WTC11 (cell line): ENCODE results near the gene LARGE1.

Experiments
- ATF2 ChIP-seq: sonication (generic); formaldehyde crosslinking; IDR thresholded peaks from 2 replicates; pipeline ENCODE4 v1.8.1; 2022; ENCODE audit warnings: low read depth, missing genetic modification reagents, borderline replicate concordance
- ATF3 ChIP-seq: sonication (generic); formaldehyde crosslinking; conservative IDR thresholded peaks from 2 replicates; pipeline ENCODE4 v1.8.1; 2022; ENCODE audit warnings: mild to moderate bottlenecking, missing genetic modification reagents
- ATF6 ChIP-seq: sonication (generic); formaldehyde crosslinking; IDR thresholded peaks from 2 replicates; pipeline ENCODE4 v1.8.1; 2023; ENCODE audit warnings: mild to moderate bottlenecking, missing genetic modification reagents
- E2F1 ChIP-seq: sonication (generic); formaldehyde crosslinking; IDR thresholded peaks from 2 replicates; pipeline ENCODE4 v1.8.0; 2022; ENCODE audit warnings: mild to moderate bottlenecking, missing genetic modification reagents
- ESRRA ChIP-seq: sonication (generic); formaldehyde crosslinking; IDR thresholded peaks from 2 replicates; pipeline ENCODE4 v1.8.1; 2022; ENCODE audit warnings: mild to moderate bottlenecking, missing genetic modification reagents, borderline replicate concordance
- FOXJ3 ChIP-seq: sonication (generic); formaldehyde crosslinking; IDR thresholded peaks from 2 replicates; pipeline ENCODE4 v1.9.0; 2021; ENCODE audit warnings: missing genetic modification reagents, mild to moderate bottlenecking, borderline replicate concordance
- JUN ChIP-seq: sonication (generic); formaldehyde crosslinking; IDR thresholded peaks from 2 replicates; pipeline ENCODE4 v1.8.0; 2023; ENCODE audit warnings: mild to moderate bottlenecking, missing genetic modification reagents
- MYBL2 ChIP-seq: sonication (generic); formaldehyde crosslinking; IDR thresholded peaks from 2 replicates; pipeline ENCODE4 v1.8.1; 2023; ENCODE audit warnings: mild to moderate bottlenecking, moderate library complexity, missing genetic modification reagents
- SMAD4 ChIP-seq: sonication (generic); formaldehyde crosslinking; IDR thresholded peaks from 2 replicates; pipeline ENCODE4 v1.8.0; 2022; ENCODE audit warnings: mild to moderate bottlenecking, missing genetic modification reagents
- USF2 ChIP-seq: sonication (generic); formaldehyde crosslinking; IDR thresholded peaks from 2 replicates; pipeline ENCODE4 v1.8.1; 2023; ENCODE audit warnings: mild to moderate bottlenecking, missing genetic modification reagents, moderate library complexity
- ZNF423 ChIP-seq: fragments of 250-450 bp; sonication (Bioruptor Pico); IDR thresholded peaks from 2 replicates; pipeline ENCODE4 v2.1.2; 2022; ENCODE audit warnings: mild to moderate bottlenecking, moderate library complexity
- TF ChIP-seq, protein P1 (sequence below): fragments of 200-600 bp; IDR thresholded peaks from 2 replicates; pipeline ENCODE4 v1.8.0; 2022; ENCODE audit warnings: antibody characterized with exemption

GRCh38 chr22:33331017-33331416 is 589.3 kb downstream of the LARGE1 start:
- TF ChIP-seq ZNF423 (CRISPR knock-in tag) = no peak
- TF ChIP-seq ATF3 = no peak
- TF ChIP-seq JUN = no peak
- no peak for TF ChIP-seq USF2 (CRISPR knock-in tag)
- TF ChIP-seq ATF6 (CRISPR knock-in tag) = no peak
- TF ChIP-seq, protein P1, sequence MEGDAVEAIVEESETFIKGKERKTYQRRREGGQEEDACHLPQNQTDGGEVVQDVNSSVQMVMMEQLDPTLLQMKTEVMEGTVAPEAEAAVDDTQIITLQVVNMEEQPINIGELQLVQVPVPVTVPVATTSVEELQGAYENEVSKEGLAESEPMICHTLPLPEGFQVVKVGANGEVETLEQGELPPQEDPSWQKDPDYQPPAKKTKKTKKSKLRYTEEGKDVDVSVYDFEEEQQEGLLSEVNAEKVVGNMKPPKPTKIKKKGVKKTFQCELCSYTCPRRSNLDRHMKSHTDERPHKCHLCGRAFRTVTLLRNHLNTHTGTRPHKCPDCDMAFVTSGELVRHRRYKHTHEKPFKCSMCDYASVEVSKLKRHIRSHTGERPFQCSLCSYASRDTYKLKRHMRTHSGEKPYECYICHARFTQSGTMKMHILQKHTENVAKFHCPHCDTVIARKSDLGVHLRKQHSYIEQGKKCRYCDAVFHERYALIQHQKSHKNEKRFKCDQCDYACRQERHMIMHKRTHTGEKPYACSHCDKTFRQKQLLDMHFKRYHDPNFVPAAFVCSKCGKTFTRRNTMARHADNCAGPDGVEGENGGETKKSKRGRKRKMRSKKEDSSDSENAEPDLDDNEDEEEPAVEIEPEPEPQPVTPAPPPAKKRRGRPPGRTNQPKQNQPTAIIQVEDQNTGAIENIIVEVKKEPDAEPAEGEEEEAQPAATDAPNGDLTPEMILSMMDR = no peak
- TF ChIP-seq MYBL2 (CRISPR knock-in tag) = no peak
- no peak for TF ChIP-seq SMAD4 (CRISPR knock-in tag)
- TF ChIP-seq E2F1 (CRISPR knock-in tag) = no peak
- TF ChIP-seq ESRRA (CRISPR knock-in tag) = no peak
- TF ChIP-seq ATF2 (CRISPR knock-in tag) = no peak
- TF ChIP-seq FOXJ3 = no peak
